SHP77 treated with DMSO at 0.1 percent for 48 hours (cell line): Measurements from ENCODE around the gene PSPC1.
"Not testable (repeated sequence)": the region's sequence is repeated elsewhere in the genome, so short reads cannot be mapped to it uniquely, and the experiment has no call there.

Experiments used
- DNase-seq: peaks from one replicate; lab custom pipeline; 2025; lab: John Stamatoyannopoulos, UW

Gene PSPC1

GRCh38 chr13:19782727-19783682 lies at the start of gene PSPC1:
PSPC1 (minus strand) TSS chr13:19782945; CDS start chr13:19782757, 188 bp downstream.
- peak; percentile 91 for DNase-seq

- DNase-seq = no peak
These were observed 39.9 kb upstream of the PSPC1 start for GRCh38 chr13:19822673-19823072.

GRCh38 chr13:19818223-19818842 lies 35.6 kb upstream of the PSPC1 start:
- no peak for DNase-seq

- no peak for DNase-seq
These were observed 34.9 kb upstream of the PSPC1 start for GRCh38 chr13:19817510-19818158.

- no peak for DNase-seq
These were observed 34.4 kb upstream of the PSPC1 start for GRCh38 chr13:19817106-19817505.

- not testable (repeated sequence) for DNase-seq
These were observed 33.1 kb upstream of the PSPC1 start for GRCh38 chr13:19815842-19816241.

GRCh38 chr13:19810996-19811881 lies 28.5 kb upstream of the PSPC1 start:
- DNase-seq = no peak

GRCh38 chr13:19810151-19810550 lies 27.4 kb upstream of the PSPC1 start:
- DNase-seq = no peak

GRCh38 chr13:19805765-19806164 lies 23.0 kb upstream of the PSPC1 start:
- no peak for DNase-seq

GRCh38 chr13:19795956-19796355 lies 13.2 kb upstream of the PSPC1 start:
- DNase-seq = no peak

GRCh38 chr13:19794631-19795030 lies 11.9 kb upstream of the PSPC1 start:
- DNase-seq = no peak

- no peak for DNase-seq
These were observed 9.3 kb upstream of the PSPC1 start for GRCh38 chr13:19791953-19792537.

GRCh38 chr13:19782049-19782726 lies 557 bp downstream of the PSPC1 start:
- no peak for DNase-seq

GRCh38 chr13:19781526-19781925 lies 1.2 kb downstream of the PSPC1 start:
- DNase-seq = no peak

GRCh38 chr13:19780753-19781418 lies 1.9 kb downstream of the PSPC1 start:
- DNase-seq = not testable (repeated sequence)

GRCh38 chr13:19772306-19772705 lies 10.4 kb downstream of the PSPC1 start:
- DNase-seq = no peak

GRCh38 chr13:19769854-19770253 lies 12.9 kb downstream of the PSPC1 start:
- DNase-seq = no peak

GRCh38 chr13:19767966-19768365 lies 14.8 kb downstream of the PSPC1 start:
- DNase-seq = no peak

GRCh38 chr13:19766591-19766990 lies 16.2 kb downstream of the PSPC1 start:
- DNase-seq = no peak

- no peak for DNase-seq
These were observed 18.5 kb downstream of the PSPC1 start for GRCh38 chr13:19764237-19764636.
